ENCODE data around the gene CATSPERD.
A peak's percentile ranks its signal among the peaks of the same experiment; 100 is the strongest.
"Not testable (repeated sequence)": the region's sequence is repeated elsewhere in the genome, so short reads cannot be mapped to it uniquely, and the experiment has no call there.

Gene CATSPERD

GRCh38 chr19:5714816-5715215 lies 5.6 kb upstream of the CATSPERD start:
- H3K27me3 ChIP-seq (replicated peaks; ENCODE audit: control insufficient read depth, insufficient read depth, low read length, poor library complexity, severe bottlenecking): no peaks in the 10 kb centered on the region
- H3K27ac ChIP-seq (ENCODE audit: insufficient read depth, low read length, poor library complexity, severe bottlenecking): no peak overlapping the region
- peaks cover 40% of the 10 kb centered on the region for H3K36me3 ChIP-seq (ENCODE audit: control insufficient read depth, insufficient read depth, low read length)
- no peaks in the 10 kb centered on the region for H3K9me3 ChIP-seq (ENCODE audit: control insufficient read depth, low read length)
- no peak overlapping the region for H3K4me3 ChIP-seq (ENCODE audit: insufficient read depth, low read depth, low read length, poor library complexity, severe bottlenecking)
- H3K4me1 ChIP-seq (ENCODE audit: control insufficient read depth, insufficient read depth, low read length, poor library complexity, severe bottlenecking): peaks cover 11% of the 10 kb centered on the region
- no peak for DNase-seq

GRCh38 chr19:5717215-5717935 lies 3.1 kb upstream of the CATSPERD start:
- peaks cover 19% of the 10 kb centered on the region for H3K36me3 ChIP-seq (ENCODE audit: control insufficient read depth, insufficient read depth, low read length)
- no peak overlapping the region for H3K27ac ChIP-seq (ENCODE audit: insufficient read depth, low read length, poor library complexity, severe bottlenecking)
- H3K4me3 ChIP-seq (ENCODE audit: insufficient read depth, low read depth, low read length, poor library complexity, severe bottlenecking): no peak overlapping the region
- no peaks in the 10 kb centered on the region for H3K27me3 ChIP-seq (replicated peaks; ENCODE audit: control insufficient read depth, insufficient read depth, low read length, poor library complexity, severe bottlenecking)
- H3K9me3 ChIP-seq (ENCODE audit: control insufficient read depth, low read length): no peaks in the 10 kb centered on the region
- H3K4me1 ChIP-seq (ENCODE audit: control insufficient read depth, insufficient read depth, low read length, poor library complexity, severe bottlenecking): peaks cover 11% of the 10 kb centered on the region
- DNase-seq: no peak

GRCh38 chr19:5718037-5718578 lies 2.3 kb upstream of the CATSPERD start:
- Histone ChIP-seq H3K4me3 (ENCODE audit: insufficient read depth, low read depth, low read length, poor library complexity, severe bottlenecking) (peak overlapping the region; percentile 84), H3K27me3 (replicated peaks; ENCODE audit: control insufficient read depth, insufficient read depth, low read length, poor library complexity, severe bottlenecking) (no peaks in the 10 kb centered on the region), H3K4me1 (ENCODE audit: control insufficient read depth, insufficient read depth, low read length, poor library complexity, severe bottlenecking) (peaks cover 11% of the 10 kb centered on the region), H3K9me3 (ENCODE audit: control insufficient read depth, low read length) (no peaks in the 10 kb centered on the region), H3K36me3 (ENCODE audit: control insufficient read depth, insufficient read depth, low read length) (peaks cover 11% of the 10 kb centered on the region), H3K27ac (ENCODE audit: insufficient read depth, low read length, poor library complexity, severe bottlenecking) (no peak overlapping the region)
- DNase-seq: no peak

- H3K27me3 ChIP-seq (replicated peaks; ENCODE audit: control insufficient read depth, insufficient read depth, low read length, poor library complexity, severe bottlenecking): no peaks in the 10 kb centered on the region
- H3K27ac ChIP-seq (ENCODE audit: insufficient read depth, low read length, poor library complexity, severe bottlenecking): peak overlapping the region; percentile 84
- no peak for DNase-seq
- H3K4me1 ChIP-seq (ENCODE audit: control insufficient read depth, insufficient read depth, low read length, poor library complexity, severe bottlenecking): peaks cover 11% of the 10 kb centered on the region
- H3K36me3 ChIP-seq (ENCODE audit: control insufficient read depth, insufficient read depth, low read length): peaks cover 5% of the 10 kb centered on the region
- H3K9me3 ChIP-seq (ENCODE audit: control insufficient read depth, low read length): no peaks in the 10 kb centered on the region
- peak overlapping the region; percentile 84 for H3K4me3 ChIP-seq (ENCODE audit: insufficient read depth, low read depth, low read length, poor library complexity, severe bottlenecking)
Measured at GRCh38 chr19:5718579-5719273, 1.7 kb upstream of the CATSPERD start.

GRCh38 chr19:5719274-5719960 lies 1.0 kb upstream of the CATSPERD start:
- H3K9me3 ChIP-seq (ENCODE audit: control insufficient read depth, low read length): no peaks in the 10 kb centered on the region
- peak overlapping the region; percentile 84 for H3K4me3 ChIP-seq (ENCODE audit: insufficient read depth, low read depth, low read length, poor library complexity, severe bottlenecking)
- DNase-seq: peak; percentile 18 to 39 (median 35)
- H3K4me1 ChIP-seq (ENCODE audit: control insufficient read depth, insufficient read depth, low read length, poor library complexity, severe bottlenecking): peaks cover 11% of the 10 kb centered on the region
- peak overlapping the region; percentile 84 for H3K27ac ChIP-seq (ENCODE audit: insufficient read depth, low read length, poor library complexity, severe bottlenecking)
- no peaks in the 10 kb centered on the region for H3K36me3 ChIP-seq (ENCODE audit: control insufficient read depth, insufficient read depth, low read length)
- no peaks in the 10 kb centered on the region for H3K27me3 ChIP-seq (replicated peaks; ENCODE audit: control insufficient read depth, insufficient read depth, low read length, poor library complexity, severe bottlenecking)

- no peak overlapping the region for H3K27ac ChIP-seq (ENCODE audit: insufficient read depth, low read length, poor library complexity, severe bottlenecking)
- H3K4me3 ChIP-seq (ENCODE audit: insufficient read depth, low read depth, low read length, poor library complexity, severe bottlenecking): no peak overlapping the region
- H3K36me3 ChIP-seq (ENCODE audit: control insufficient read depth, insufficient read depth, low read length): no peaks in the 10 kb centered on the region
- no peaks in the 10 kb centered on the region for H3K27me3 ChIP-seq (replicated peaks; ENCODE audit: control insufficient read depth, insufficient read depth, low read length, poor library complexity, severe bottlenecking)
- H3K9me3 ChIP-seq (ENCODE audit: control insufficient read depth, low read length): no peaks in the 10 kb centered on the region
- no peak for DNase-seq
- no peaks in the 10 kb centered on the region for H3K4me1 ChIP-seq (ENCODE audit: control insufficient read depth, insufficient read depth, low read length, poor library complexity, severe bottlenecking)
Measured at GRCh38 chr19:5727453-5728050, 7.1 kb downstream of the CATSPERD start.

- not testable (repeated sequence) for H3K4me3 ChIP-seq (ENCODE audit: insufficient read depth, low read depth, low read length, poor library complexity, severe bottlenecking); DNase-seq; H3K36me3 ChIP-seq (ENCODE audit: control insufficient read depth, insufficient read depth, low read length); H3K27me3 ChIP-seq (replicated peaks; ENCODE audit: control insufficient read depth, insufficient read depth, low read length, poor library complexity, severe bottlenecking); H3K9me3 ChIP-seq (ENCODE audit: control insufficient read depth, low read length); H3K4me1 ChIP-seq (ENCODE audit: control insufficient read depth, insufficient read depth, low read length, poor library complexity, severe bottlenecking); H3K27ac ChIP-seq (ENCODE audit: insufficient read depth, low read length, poor library complexity, severe bottlenecking)
Measured at GRCh38 chr19:5733172-5733571, 12.7 kb downstream of the CATSPERD start.

GRCh38 chr19:5738423-5738822 lies 18.0 kb downstream of the CATSPERD start:
- DNase-seq: no peak
- Histone ChIP-seq H3K4me3 (ENCODE audit: insufficient read depth, low read depth, low read length, poor library complexity, severe bottlenecking) (no peak overlapping the region), H3K27me3 (replicated peaks; ENCODE audit: control insufficient read depth, insufficient read depth, low read length, poor library complexity, severe bottlenecking) (no peaks in the 10 kb centered on the region), H3K36me3 (ENCODE audit: control insufficient read depth, insufficient read depth, low read length) (no peaks in the 10 kb centered on the region), H3K9me3 (ENCODE audit: control insufficient read depth, low read length) (no peaks in the 10 kb centered on the region), H3K27ac (ENCODE audit: insufficient read depth, low read length, poor library complexity, severe bottlenecking) (no peak overlapping the region), H3K4me1 (ENCODE audit: control insufficient read depth, insufficient read depth, low read length, poor library complexity, severe bottlenecking) (no peaks in the 10 kb centered on the region)

- Histone ChIP-seq H3K27ac (ENCODE audit: insufficient read depth, low read length, poor library complexity, severe bottlenecking) (no peak overlapping the region), H3K9me3 (ENCODE audit: control insufficient read depth, low read length) (no peaks in the 10 kb centered on the region), H3K36me3 (ENCODE audit: control insufficient read depth, insufficient read depth, low read length) (no peaks in the 10 kb centered on the region), H3K4me1 (ENCODE audit: control insufficient read depth, insufficient read depth, low read length, poor library complexity, severe bottlenecking) (no peaks in the 10 kb centered on the region), H3K4me3 (ENCODE audit: insufficient read depth, low read depth, low read length, poor library complexity, severe bottlenecking) (no peak overlapping the region), H3K27me3 (replicated peaks; ENCODE audit: control insufficient read depth, insufficient read depth, low read length, poor library complexity, severe bottlenecking) (no peaks in the 10 kb centered on the region)
- no peak for DNase-seq
Measured at GRCh38 chr19:5742051-5742450, 21.6 kb downstream of the CATSPERD start.

All from effector memory CD4-positive, alpha-beta T cell (primary cell).